Measurements from ENCODE around the gene GSC2. TPM values are rescaled to one million over a fixed set of nuclear protein-coding genes. Genes with fewer than 3 reads are reported as not detected.

Gene GSC2
- total RNA-seq, 2 experiments from 2014 or later = not detected

- no peak for TF ChIP-seq CTCF (IDR thresholded peaks at IDR 0.05)
- ChIA-PET CTCF (interaction anchor here (0.6 to 1.0 kb wide), 2 partner anchors 19 to 32 kb away, joined by 3 read pairs; partner anchors contain the start of gene ESS2), POLR2A (interaction anchor here (1.3 kb wide), 1 partner anchor 19 kb away, joined by 3 read pairs; the partner anchor contains the start of gene ESS2)
- Mint-ChIP-seq H3K4me1 (ENCODE audit: low read depth) (peaks cover 18% of the 10 kb centered on the region), H3K27ac (no peak overlapping the region), H3K9me3 (no peaks in the 10 kb centered on the region), H3K4me3 (no peak overlapping the region), H3K36me3 (ENCODE audit: low read depth) (peaks cover 8% of the 10 kb centered on the region), H3K27me3 (no peaks in the 10 kb centered on the region)
- no peaks in the 10 kb centered on the region for H3K9me3 ChIP-seq (ENCODE audit: control insufficient read depth in 1 of 2, insufficient read depth in 1 of 2, low read length in 2 of 2)
- H3K4me3 ChIP-seq (ENCODE audit: low read length) = no peak overlapping the region
- H3K27me3 ChIP-seq (ENCODE audit: control insufficient read depth in 1 of 2, insufficient read depth in 2 of 2, low read length in 2 of 2) = no peaks in the 10 kb centered on the region
- DNase-seq (no peak), ATAC-seq (ENCODE audit: poor library complexity) (no peak)
- no peaks in the 10 kb centered on the region for H3K36me3 ChIP-seq (ENCODE audit: insufficient read depth, low read length)
- intact Hi-C loops (cut with DNase I, micrococcal nuclease) = no loop called here
- H3K4me1 ChIP-seq (ENCODE audit: insufficient read depth, low read length) = peaks cover 17% of the 10 kb centered on the region
- H3K27ac ChIP-seq (ENCODE audit: low read depth in 1 of 2, low read length in 2 of 2) = no peak overlapping the region
These were observed 24.4 kb downstream of the GSC2 start for GRCh38 chr22:19125474-19126308.

- ChIA-PET POLR2A (interaction anchor here (1.3 kb wide), 1 partner anchor 19 kb away, joined by 3 read pairs; the partner anchor contains the start of gene ESS2), CTCF (interaction anchor here (0.6 to 1.0 kb wide), 2 partner anchors 19 to 33 kb away, joined by 3 read pairs; partner anchors contain the start of gene ESS2)
- H3K4me3 Mint-ChIP-seq = no peak overlapping the region
- peaks cover 12% of the 10 kb centered on the region for H3K36me3 Mint-ChIP-seq (ENCODE audit: low read depth)
- intact Hi-C loops (cut with DNase I, micrococcal nuclease) = no loop called here
- DNase-seq = no peak
- peaks cover 24% of the 10 kb centered on the region for H3K4me1 ChIP-seq (ENCODE audit: insufficient read depth, low read length)
- H3K9me3 ChIP-seq (ENCODE audit: control insufficient read depth in 1 of 2, insufficient read depth in 1 of 2, low read length in 2 of 2) = no peaks in the 10 kb centered on the region
- ATAC-seq (ENCODE audit: poor library complexity) = no peak
- H3K36me3 ChIP-seq (ENCODE audit: insufficient read depth, low read length) = no peaks in the 10 kb centered on the region
- no peaks in the 10 kb centered on the region for H3K27me3 ChIP-seq (ENCODE audit: control insufficient read depth in 1 of 2, insufficient read depth in 2 of 2, low read length in 2 of 2)
- H3K4me3 ChIP-seq (ENCODE audit: low read length) = no peak overlapping the region
- no peak for TF ChIP-seq CTCF (IDR thresholded peaks at IDR 0.05)
- no peaks in the 10 kb centered on the region for H3K27me3 Mint-ChIP-seq
- H3K9me3 Mint-ChIP-seq = no peaks in the 10 kb centered on the region
- peaks cover 25% of the 10 kb centered on the region for H3K4me1 Mint-ChIP-seq (ENCODE audit: low read depth)
- no peak overlapping the region for H3K27ac ChIP-seq (ENCODE audit: low read depth in 1 of 2, low read length in 2 of 2)
- no peak overlapping the region for H3K27ac Mint-ChIP-seq
These were observed 25.1 kb downstream of the GSC2 start for GRCh38 chr22:19125011-19125410.

GRCh38 chr22:19124377-19124776, 25.7 kb downstream of the GSC2 start:
- no peaks in the 10 kb centered on the region for H3K27me3 Mint-ChIP-seq
- Histone ChIP-seq H3K4me3 (ENCODE audit: low read length) (no peak overlapping the region), H3K27ac (ENCODE audit: low read depth in 1 of 2, low read length in 2 of 2) (no peak overlapping the region), H3K4me1 (ENCODE audit: insufficient read depth, low read length) (peaks cover 31% of the 10 kb centered on the region), H3K36me3 (ENCODE audit: insufficient read depth, low read length) (no peaks in the 10 kb centered on the region), H3K27me3 (ENCODE audit: control insufficient read depth in 1 of 2, insufficient read depth in 2 of 2, low read length in 2 of 2) (no peaks in the 10 kb centered on the region), H3K9me3 (ENCODE audit: control insufficient read depth in 1 of 2, insufficient read depth in 1 of 2, low read length in 2 of 2) (no peaks in the 10 kb centered on the region)
- no peaks in the 10 kb centered on the region for H3K9me3 Mint-ChIP-seq
- DNase-seq (no peak), ATAC-seq (ENCODE audit: poor library complexity) (no peak)
- peaks cover 12% of the 10 kb centered on the region for H3K36me3 Mint-ChIP-seq (ENCODE audit: low read depth)
- peaks cover 32% of the 10 kb centered on the region for H3K4me1 Mint-ChIP-seq (ENCODE audit: low read depth)
- ChIA-PET POLR2A (no interaction called here), CTCF (interaction anchor here (0.7 kb wide), 1 partner anchor 8 kb away, joined by 3 read pairs; no protein-coding TSS in a partner anchor)
- no peak for TF ChIP-seq CTCF (IDR thresholded peaks at IDR 0.05)
- no peak overlapping the region for H3K4me3 Mint-ChIP-seq
- intact Hi-C loops (cut with DNase I, micrococcal nuclease) = loop anchor here in 1 of 2 experiments (5.0 kb wide), 1 partner anchor 993 kb away; the partner anchor contains the start of genes RANBP1 and TRMT2A
- H3K27ac Mint-ChIP-seq = no peak overlapping the region

Data from CD4-positive, alpha-beta T cell (primary cell).